Neural cell (in vitro differentiated cells): ENCODE measurements around the gene SURF1.

Source experiments
- CTCF ChIP-seq: fragments of 450-650 bp; IDR thresholded peaks from 2 replicates; pipeline ENCODE4 v1.5.1; 2014; ENCODE audit warnings: antibody characterized with exemption, mild to moderate bottlenecking, moderate library complexity; ENCODE audit not compliant: poor library complexity, severe bottlenecking
- EP300 ChIP-seq: fragments of 450-650 bp; conservative IDR thresholded peaks from 2 replicates; pipeline ENCODE4 v1.6.1; 2014; ENCODE audit warnings: antibody characterized with exemption, mild to moderate bottlenecking, moderate library complexity; ENCODE audit not compliant: poor library complexity, severe bottlenecking
- EZH2 ChIP-seq: fragments of 200-600, 300-800 bp; shearing (Covaris generic), sonication (generic); IDR thresholded peaks from 2 replicates; pipeline ENCODE4 v1.6.1; 2014; ENCODE audit warnings: antibody characterized with exemption, low read length, borderline replicate concordance, mild to moderate bottlenecking; ENCODE audit not compliant: insufficient read depth, poor library complexity, severe bottlenecking
- MXI1 ChIP-seq: fragments of 450-650 bp; conservative IDR thresholded peaks from 2 replicates; pipeline ENCODE4 v1.6.1; 2014; ENCODE audit warnings: antibody characterized with exemption, mild to moderate bottlenecking; ENCODE audit not compliant: poor library complexity, severe bottlenecking
- SMC3 ChIP-seq: fragments of 450-650 bp; conservative IDR thresholded peaks from 2 replicates; pipeline ENCODE4 v1.6.1; 2014; ENCODE audit warnings: antibody characterized with exemption, mild to moderate bottlenecking, moderate library complexity; ENCODE audit not compliant: poor library complexity
- TAF1 ChIP-seq: IDR thresholded peaks from 2 replicates; pipeline ENCODE4 v1.6.1; 2012; ENCODE audit warnings: low read depth

- no peak for TF ChIP-seq SMC3
- TF ChIP-seq CTCF = no peak
- TF ChIP-seq EZH2 = no peak
- TF ChIP-seq MXI1 = no peak
- no peak for TF ChIP-seq TAF1
- no peak for TF ChIP-seq EP300
These were observed 13.1 kb upstream of the SURF1 start for GRCh38 chr9:133369422-133369821.
